PFSK-1 (cell line): ENCODE measurements around the gene COLEC11.

Experiments
- FOXP2 ChIP-seq: optimal IDR thresholded peaks from 2 replicates; pipeline ENCODE3; 2011; ENCODE audit warnings: borderline replicate concordance, control low read depth, inconsistent platforms; ENCODE audit not compliant: insufficient read depth; ENCODE audit errors: extremely low read length, extremely low read depth
- POLR2AphosphoS5 ChIP-seq: IDR thresholded peaks from 2 replicates; pipeline ENCODE4 v1.6.1; 2012; ENCODE audit warnings: low read depth, mild to moderate bottlenecking, control low read depth, low read length, moderate library complexity
- SIN3A ChIP-seq: IDR thresholded peaks from 2 replicates; pipeline ENCODE4 v1.6.1; 2012; ENCODE audit warnings: mild to moderate bottlenecking, low read length, moderate library complexity, borderline replicate concordance; ENCODE audit not compliant: insufficient read depth
- TAF1 ChIP-seq: IDR thresholded peaks from 2 replicates; pipeline ENCODE4 v1.6.1; 2012; ENCODE audit warnings: low read length, control low read depth, borderline replicate concordance; ENCODE audit not compliant: insufficient read depth
- TF ChIP-seq, protein P1 (sequence below), 2 experiments: IDR thresholded peaks; 2 replicates each; pipeline versions ENCODE4 v1.6.1 to v1.8.0; 2011 to 2012; ENCODE audit warnings: low read depth in 2 of 2, low read length in 2 of 2, control low read depth in 1 of 2, inconsistent platforms in 1 of 2, mild to moderate bottlenecking in 1 of 2, moderate library complexity in 1 of 2; ENCODE audit not compliant: insufficient read depth in 1 of 2

COLEC11 gene

DNA sequence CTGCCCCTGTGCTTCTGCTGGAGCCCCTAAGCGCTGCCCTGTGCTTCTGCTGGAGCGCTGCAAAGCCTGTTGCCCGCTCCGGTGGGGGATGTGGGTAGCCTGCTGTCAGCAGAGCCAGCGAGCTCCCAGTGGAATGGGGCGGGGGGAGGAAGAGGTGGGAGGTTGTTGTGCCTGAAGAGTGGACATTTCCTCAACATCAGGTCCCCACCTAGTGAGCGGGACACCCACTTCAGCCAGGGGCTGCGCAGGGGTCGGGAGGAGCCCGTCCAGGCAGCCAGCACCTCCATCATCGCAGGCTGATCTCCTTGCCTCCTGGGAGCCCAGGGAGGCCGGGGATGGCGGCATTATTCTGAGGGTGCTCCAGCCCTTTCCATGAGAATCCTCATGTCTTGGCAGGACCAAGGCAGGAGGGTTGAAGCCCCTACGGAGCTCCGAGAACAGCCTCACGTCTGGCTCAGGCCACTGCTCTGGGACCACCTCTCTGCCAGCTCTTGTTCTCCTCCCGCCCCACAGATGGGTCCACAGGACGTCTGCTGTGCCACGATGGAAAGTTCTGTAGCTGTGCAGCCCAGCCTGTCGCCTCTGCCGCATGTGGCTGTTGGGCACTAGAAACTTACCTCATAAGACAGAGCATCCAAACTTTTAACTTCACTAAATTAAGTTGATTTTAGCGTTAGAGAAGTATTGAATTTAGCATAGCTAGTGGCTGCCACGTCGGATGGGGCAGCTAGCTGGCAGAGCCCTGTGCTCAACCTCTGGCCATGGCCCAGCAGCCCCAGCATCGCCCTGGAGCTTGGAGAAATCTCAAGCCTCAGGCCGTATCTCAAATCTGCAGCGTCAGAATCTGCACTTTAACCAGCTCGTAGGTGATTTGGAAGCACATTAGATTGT lies 61.2 kb downstream of the COLEC11 start:
- no peak for TF ChIP-seq TAF1

DNA sequence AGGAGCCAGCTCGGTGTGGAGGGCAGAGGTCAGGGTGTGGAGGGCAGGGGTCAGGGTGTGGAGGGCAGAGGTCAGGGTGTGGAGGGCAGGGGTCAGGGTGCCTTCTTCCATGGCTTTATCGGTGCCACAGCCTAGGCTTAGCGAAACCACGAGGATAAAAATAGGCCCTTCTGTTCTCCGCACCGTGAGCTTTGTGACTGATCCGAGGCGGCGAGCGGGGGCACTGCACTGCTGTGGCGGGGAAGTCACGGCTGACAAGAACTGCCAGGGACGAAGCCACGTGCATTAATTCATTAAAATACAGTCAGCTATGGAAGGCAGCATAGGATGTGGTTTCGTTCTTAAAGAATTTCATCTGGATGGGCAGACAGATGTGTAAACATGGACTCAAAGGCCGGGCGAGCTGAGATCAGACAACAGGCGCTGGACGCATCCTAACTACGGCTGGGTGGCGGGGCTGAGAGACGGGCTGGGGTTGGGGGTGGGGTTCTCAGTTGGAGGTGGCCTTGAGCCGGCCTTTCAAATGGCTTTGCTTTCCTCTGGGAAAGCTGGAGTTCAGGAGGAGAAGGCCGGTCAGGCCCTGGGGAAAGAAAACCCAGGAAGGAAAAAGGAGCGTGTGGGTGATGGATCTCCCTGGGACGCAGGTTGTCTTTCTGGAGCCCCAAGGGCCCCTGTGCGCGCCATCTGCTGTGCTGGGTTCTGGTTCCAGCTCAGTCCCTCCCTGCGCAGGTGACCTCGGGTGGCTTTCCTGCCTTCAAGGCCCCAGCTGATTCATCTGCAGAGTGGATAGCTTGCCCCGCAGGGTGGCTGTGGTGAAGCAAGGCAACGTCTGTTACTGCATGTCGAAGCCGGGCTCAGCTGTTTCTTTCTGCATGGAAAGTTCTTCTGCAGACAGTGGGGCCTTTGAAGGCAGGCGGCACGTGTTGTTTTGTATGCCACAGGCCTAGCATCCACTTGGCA lies 62.1 kb downstream of the COLEC11 start:
- no peak for TF ChIP-seq FOXP2
- TF ChIP-seq SIN3A: no peak
- TF ChIP-seq TAF1: no peak
- TF ChIP-seq POLR2AphosphoS5: no peak
- TF ChIP-seq, protein P1, sequence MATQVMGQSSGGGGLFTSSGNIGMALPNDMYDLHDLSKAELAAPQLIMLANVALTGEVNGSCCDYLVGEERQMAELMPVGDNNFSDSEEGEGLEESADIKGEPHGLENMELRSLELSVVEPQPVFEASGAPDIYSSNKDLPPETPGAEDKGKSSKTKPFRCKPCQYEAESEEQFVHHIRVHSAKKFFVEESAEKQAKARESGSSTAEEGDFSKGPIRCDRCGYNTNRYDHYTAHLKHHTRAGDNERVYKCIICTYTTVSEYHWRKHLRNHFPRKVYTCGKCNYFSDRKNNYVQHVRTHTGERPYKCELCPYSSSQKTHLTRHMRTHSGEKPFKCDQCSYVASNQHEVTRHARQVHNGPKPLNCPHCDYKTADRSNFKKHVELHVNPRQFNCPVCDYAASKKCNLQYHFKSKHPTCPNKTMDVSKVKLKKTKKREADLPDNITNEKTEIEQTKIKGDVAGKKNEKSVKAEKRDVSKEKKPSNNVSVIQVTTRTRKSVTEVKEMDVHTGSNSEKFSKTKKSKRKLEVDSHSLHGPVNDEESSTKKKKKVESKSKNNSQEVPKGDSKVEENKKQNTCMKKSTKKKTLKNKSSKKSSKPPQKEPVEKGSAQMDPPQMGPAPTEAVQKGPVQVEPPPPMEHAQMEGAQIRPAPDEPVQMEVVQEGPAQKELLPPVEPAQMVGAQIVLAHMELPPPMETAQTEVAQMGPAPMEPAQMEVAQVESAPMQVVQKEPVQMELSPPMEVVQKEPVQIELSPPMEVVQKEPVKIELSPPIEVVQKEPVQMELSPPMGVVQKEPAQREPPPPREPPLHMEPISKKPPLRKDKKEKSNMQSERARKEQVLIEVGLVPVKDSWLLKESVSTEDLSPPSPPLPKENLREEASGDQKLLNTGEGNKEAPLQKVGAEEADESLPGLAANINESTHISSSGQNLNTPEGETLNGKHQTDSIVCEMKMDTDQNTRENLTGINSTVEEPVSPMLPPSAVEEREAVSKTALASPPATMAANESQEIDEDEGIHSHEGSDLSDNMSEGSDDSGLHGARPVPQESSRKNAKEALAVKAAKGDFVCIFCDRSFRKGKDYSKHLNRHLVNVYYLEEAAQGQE (IDR thresholded peaks at IDR 0.05; ENCODE audit: insufficient read depth in 1 of 2, low read depth in 2 of 2, low read length in 2 of 2): no peak

DNA sequence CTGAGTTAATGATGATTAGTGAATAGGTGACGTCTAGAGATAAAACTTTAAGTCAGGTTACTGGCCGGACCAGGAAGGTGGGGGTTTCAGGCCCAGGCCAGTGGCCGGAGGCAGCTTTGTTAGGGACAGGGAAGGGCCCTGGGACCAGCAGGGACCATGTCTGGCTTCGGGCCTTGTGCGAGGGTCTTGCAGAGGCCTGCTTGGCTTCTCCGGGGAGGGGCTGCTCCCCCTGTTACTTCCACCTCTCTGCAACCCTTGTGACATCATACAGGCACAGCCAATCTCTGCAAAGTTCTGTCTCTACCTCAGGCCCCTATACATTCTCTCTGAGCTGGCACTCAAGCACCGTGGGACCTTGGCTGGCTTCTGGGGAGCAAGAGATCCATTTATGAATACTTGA lies 63.0 kb downstream of the COLEC11 start, which contains the start of gene ALLC:
ALLC (plus strand) TSS at position 320 of the 400 bp plus-strand sequence. CDS start 12,958 bp downstream, outside the sequence.
- TF ChIP-seq FOXP2: no peak
- TF ChIP-seq, protein P1 (IDR thresholded peaks at IDR 0.05; ENCODE audit: insufficient read depth in 1 of 2, low read depth in 2 of 2, low read length in 2 of 2): no peak
- TF ChIP-seq POLR2AphosphoS5: no peak
- TF ChIP-seq TAF1: no peak
- TF ChIP-seq SIN3A: no peak

DNA sequence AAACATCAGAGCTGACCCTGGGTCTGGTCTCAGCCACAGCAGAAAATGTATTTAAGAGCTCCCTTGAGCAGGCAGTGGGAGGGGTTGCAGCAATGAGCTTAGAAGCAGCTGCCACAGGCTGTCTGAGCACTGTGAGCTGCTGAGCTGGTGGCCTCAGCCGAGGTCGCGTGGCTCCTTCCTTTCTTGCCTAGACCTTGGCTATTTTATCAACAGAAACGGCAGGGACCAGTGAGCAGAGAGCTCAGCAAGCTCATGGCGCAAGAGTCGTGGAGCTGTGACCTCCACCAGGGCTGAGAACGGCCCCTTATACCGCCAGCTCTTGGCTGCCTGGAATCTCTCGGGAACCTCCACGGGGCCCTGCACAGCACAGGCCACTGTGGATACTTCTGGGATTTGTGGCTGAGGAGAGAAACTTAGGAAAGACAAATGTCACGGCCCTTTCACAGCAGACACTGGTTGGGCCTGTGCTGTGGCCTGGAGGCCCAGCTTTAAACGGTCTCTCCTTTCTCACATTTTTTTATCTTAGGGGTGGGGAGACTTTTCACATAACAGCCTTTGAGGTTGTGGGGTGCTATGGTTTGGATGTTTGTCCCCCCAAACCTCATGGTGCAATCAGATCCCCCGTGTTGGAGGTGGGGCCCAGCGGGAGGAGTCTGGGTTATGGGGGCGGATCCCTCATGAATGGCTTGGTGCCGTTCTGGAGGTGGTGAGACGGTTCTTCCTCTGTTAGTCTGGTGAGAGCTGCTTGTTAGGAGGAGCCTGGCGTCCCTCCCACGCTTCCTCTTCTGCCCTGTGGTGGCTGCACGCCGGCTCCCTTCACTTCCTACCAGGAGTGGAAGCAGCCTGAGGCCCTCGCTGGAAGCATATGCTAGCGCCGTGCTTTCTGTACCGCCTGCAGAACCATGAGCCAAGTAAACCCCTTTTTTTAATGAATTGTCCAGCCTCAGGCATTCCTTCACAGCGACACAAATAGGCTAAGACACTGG lies 64.8 kb downstream of the COLEC11 start:
- TF ChIP-seq TAF1 (no peak), FOXP2 (no peak), POLR2AphosphoS5 (no peak), SIN3A (no peak)
- TF ChIP-seq, protein P1 (IDR thresholded peaks at IDR 0.05; ENCODE audit: insufficient read depth in 1 of 2, low read depth in 2 of 2, low read length in 2 of 2): no peak
